Liver (tissue), 9 donors: ENCODE results near the gene GREB1. TPM values are rescaled to one million over a fixed set of nuclear protein-coding genes. Genes with fewer than 3 reads are reported as not detected.

Source experiments
- DNase-seq: peaks from one replicate; pipeline ENCODE4 v3.0.0-alpha.2; 2017; ENCODE audit warnings: low spot score
- H3K27ac ChIP-seq, 2 donors: one replicate each; pipeline ENCODE4 v1.7.0; 2013; ENCODE audit warnings: inconsistent platforms in 2 of 2, low read length in 2 of 2, control low read depth in 1 of 2, low read depth in 1 of 2, mild to moderate bottlenecking in 1 of 2
- H3K27me3 ChIP-seq, 4 donors: one replicate each; pipeline versions ENCODE4 v1.6.1 to v1.7.0; 2013; ENCODE audit warnings: low read length in 3 of 4, inconsistent platforms in 1 of 4, mild to moderate bottlenecking in 1 of 4, moderate library complexity in 1 of 4; ENCODE audit not compliant: control insufficient read depth in 4 of 4, insufficient read depth in 4 of 4
- H3K36me3 ChIP-seq, 4 donors: one replicate each; pipeline versions ENCODE4 v1.6.1 to v1.7.0; 2013; ENCODE audit warnings: low read length in 3 of 4, mild to moderate bottlenecking in 3 of 4, low read depth in 1 of 4, moderate library complexity in 1 of 4; ENCODE audit not compliant: control insufficient read depth in 4 of 4, insufficient read depth in 3 of 4
- H3K4me1 ChIP-seq, 4 donors: one replicate each; pipeline versions ENCODE4 v1.6.1 to v1.7.0; 2013; ENCODE audit warnings: low read length in 3 of 4, mild to moderate bottlenecking in 3 of 4, moderate library complexity in 1 of 4; ENCODE audit not compliant: control insufficient read depth in 4 of 4, insufficient read depth in 4 of 4
- H3K4me3 ChIP-seq, 3 donors: one replicate each; pipeline versions ENCODE4 v1.6.1 to v1.7.0; 2013; ENCODE audit warnings: low read length in 3 of 3, control low read depth in 1 of 3, low read depth in 1 of 3, mild to moderate bottlenecking in 1 of 3
- H3K9ac ChIP-seq, 2 donors: one replicate each; pipeline ENCODE4 v1.7.0; 2013; ENCODE audit warnings: low read length in 2 of 2, mild to moderate bottlenecking in 2 of 2, moderate library complexity in 2 of 2, control low read depth in 1 of 2, low read depth in 1 of 2
- H3K9me3 ChIP-seq, 4 donors: one replicate each; pipeline versions ENCODE4 v1.6.1 to v1.7.0; 2013; ENCODE audit warnings: low read length in 3 of 4; ENCODE audit not compliant: control insufficient read depth in 4 of 4
- ATF3 ChIP-seq: IDR thresholded peaks from 2 replicates; pipeline ENCODE4 v1.6.1; 2016; ENCODE audit warnings: antibody characterized with exemption
- CTCF ChIP-seq: fragments of 150-350 bp; IDR thresholded peaks from 2 replicates; pipeline ENCODE4 v1.5.1; 2017; ENCODE audit warnings: improper control_type of control experiment, low read depth, low read length; ENCODE audit not compliant: missing input control
- EGR1 ChIP-seq, 2 donors: IDR thresholded peaks; 2 replicates each; pipeline ENCODE4 v1.6.1; 2016 to 2018; ENCODE audit warnings: antibody characterized with exemption in 2 of 2, low read depth in 2 of 2
- FOXA1 ChIP-seq: IDR thresholded peaks from 2 replicates; pipeline ENCODE4 v1.6.1; 2016; ENCODE audit warnings: antibody characterized with exemption
- FOXA2 ChIP-seq: IDR thresholded peaks from 2 replicates; pipeline ENCODE4 v1.6.1; 2016; ENCODE audit warnings: antibody characterized with exemption
- GABPA ChIP-seq, 2 donors: IDR thresholded peaks in 1 of 2; conservative IDR thresholded peaks in 1 of 2; 2 replicates each; pipeline ENCODE4 v1.6.1; 2016; ENCODE audit warnings: antibody characterized with exemption in 2 of 2, mild to moderate bottlenecking in 1 of 2, moderate library complexity in 1 of 2
- HNF4A ChIP-seq, 2 donors: conservative IDR thresholded peaks; 2 replicates each; pipeline ENCODE4 v1.6.1; 2016; ENCODE audit warnings: antibody characterized with exemption in 2 of 2, mild to moderate bottlenecking in 2 of 2
- HNF4G ChIP-seq: IDR thresholded peaks from 2 replicates; pipeline ENCODE4 v1.6.1; 2016; ENCODE audit warnings: antibody characterized with exemption
- JUND ChIP-seq, 2 donors: IDR thresholded peaks; 2 replicates each; pipeline ENCODE4 v1.6.1; 2016; ENCODE audit warnings: antibody characterized with exemption in 2 of 2
- MAX ChIP-seq: IDR thresholded peaks from 2 replicates; pipeline ENCODE4 v1.6.1; 2016; ENCODE audit warnings: antibody characterized with exemption
- NR2F2 ChIP-seq: IDR thresholded peaks from 2 replicates; pipeline ENCODE4 v1.6.1; 2016; ENCODE audit warnings: antibody characterized with exemption
- RAD21 ChIP-seq, 2 donors: IDR thresholded peaks; 2 replicates each; pipeline ENCODE4 v1.6.1; 2016; ENCODE audit warnings: antibody characterized with exemption in 2 of 2, mild to moderate bottlenecking in 2 of 2
- REST ChIP-seq: IDR thresholded peaks from 2 replicates; pipeline ENCODE4 v1.6.1; 2016; ENCODE audit warnings: antibody characterized with exemption, mild to moderate bottlenecking
- RXRA ChIP-seq, 2 donors: IDR thresholded peaks; 2 replicates each; pipeline ENCODE4 v1.6.1; 2017 to 2018; ENCODE audit warnings: antibody characterized with exemption in 2 of 2, mild to moderate bottlenecking in 1 of 2
- SP1 ChIP-seq: IDR thresholded peaks from 2 replicates; pipeline ENCODE4 v1.6.1; 2018; ENCODE audit warnings: antibody characterized with exemption, mild to moderate bottlenecking
- TAF1 ChIP-seq: conservative IDR thresholded peaks from 2 replicates; pipeline ENCODE4 v1.6.1; 2016; ENCODE audit warnings: antibody characterized with exemption, mild to moderate bottlenecking
- YY1 ChIP-seq: IDR thresholded peaks from 2 replicates; pipeline ENCODE4 v1.6.1; 2016; ENCODE audit warnings: antibody characterized with exemption, mild to moderate bottlenecking
- ZBTB33 ChIP-seq: IDR thresholded peaks from 2 replicates; pipeline ENCODE4 v1.6.1; 2016; ENCODE audit warnings: antibody characterized with exemption
- WGBS: extraction: QIAGEN DNeasy Blood & Tissue Kit; methylation state at CpG from one replicate; pipeline ENCODE4 v1.1.7; 2013; 5-methylcytosine and 5-hydroxymethylcytosine counted together
- polyA plus RNA-seq, 2 donors: library from polyadenylated mRNA; stranded (reverse) in 1 of 2; unstranded in 1 of 2; fragments of 200-250 nt in 1 of 2; fragments of >200 nt in 1 of 2; fragmentation: Nextera tagmentation in 1 of 2; extraction: Ambion mirVana in 1 of 2; gene quantifications; one replicate each; pipeline versions ENCODE4 v1.2.1 to v1.2.3, GENCODE V29; 2013 to 2015
- total RNA-seq, 2 donors: library from RNA; depleted of rRNA; stranded (reverse); fragments of >200 nt; gene quantifications; one replicate each; pipeline ENCODE4 v1.2.3, GENCODE V29; 2014
- donor health status: healthy.
- donor health status: healthy.
- donor health status: healthy.
- donor health status: healthy.
- donor health status: healthy.

Gene GREB1
- total and polyA plus RNA-seq, 4 donors, result 1.0 to 6.3 (median 3.6) TPM

GRCh38 chr2:11590193-11590592 is 56.3 kb downstream of the GREB1 start:
- Histone ChIP-seq H3K9ac (no peak overlapping the region), H3K9me3 (no peaks in the 10 kb centered on the region), H3K4me3 (no peak overlapping the region), H3K36me3 (peaks cover 0 to 2% (median under 1%) of the 10 kb centered on the region in 4 donors), H3K27me3 (no peaks in the 10 kb centered on the region), H3K27ac (no peak overlapping the region), H3K4me1 (no peaks in the 10 kb centered on the region)
- no peak for DNase-seq
- TF ChIP-seq FOXA2 (no peak), ATF3 (no peak), HNF4A (conservative IDR thresholded peaks at IDR 0.05) (no peak), HNF4G (no peak), NR2F2 (no peak), EGR1 (IDR thresholded peaks at IDR 0.05; ENCODE audit: low read depth in 2 of 2) (no peak), JUND (IDR thresholded peaks at IDR 0.05) (no peak), TAF1 (no peak), GABPA (IDR thresholded peaks at IDR 0.05 in 1 of 2, conservative IDR thresholded peaks at IDR 0.05 in 1 of 2) (no peak), SP1 (no peak), RAD21 (IDR thresholded peaks at IDR 0.05) (no peak), FOXA1 (no peak), CTCF (no peak), MAX (no peak), YY1 (no peak), REST (no peak), ZBTB33 (no peak), RXRA (IDR thresholded peaks at IDR 0.05) (no peak)
- 94% methylated on average over 9 of the region's 9 CpGs for WGBS
